Kidney (tissue), 22 donors: Measurements from ENCODE around the gene DDIT4. TPM values are rescaled to one million over a fixed set of nuclear protein-coding genes. Genes with fewer than 3 reads are reported as not detected.
"Not testable (repeated sequence)": the region's sequence is repeated elsewhere in the genome, so short reads cannot be mapped to it uniquely, and the experiment has no call there.

Experiments
- DNase-seq, 5 donors: peaks; one replicate each; pipeline ENCODE4 v3.0.0-alpha.2; 2013 to 2020
- FAIRE-seq: peaks from 2 replicates; lab custom pipeline; 2012; peaks lifted over from hg19 to GRCh38; lab: Jason Lieb, UNC
- H3K27ac ChIP-seq, 2 donors: one replicate each; pipeline ENCODE4 v1.7.0; 2013; ENCODE audit warnings: low read depth in 2 of 2, low read length in 2 of 2, inconsistent platforms in 1 of 2
- H3K27me3 ChIP-seq: one replicate; pipeline ENCODE4 v1.7.1; 2013; ENCODE audit warnings: low read length, inconsistent platforms; ENCODE audit not compliant: control insufficient read depth, insufficient read depth
- H3K36me3 ChIP-seq, 3 donors: one replicate each; pipeline versions ENCODE4 v1.7.0 to v1.7.1; 2013; ENCODE audit warnings: low read length in 3 of 3, control low read depth in 1 of 3, inconsistent platforms in 1 of 3; ENCODE audit not compliant: insufficient read depth in 3 of 3, control insufficient read depth in 2 of 3
- H3K4me1 ChIP-seq, 3 donors: one replicate each; pipeline versions ENCODE4 v1.7.0 to v1.7.1; 2013; ENCODE audit warnings: low read length in 3 of 3, inconsistent platforms in 1 of 3, low read depth in 1 of 3; ENCODE audit not compliant: control insufficient read depth in 2 of 3, insufficient read depth in 2 of 3
- H3K4me3 ChIP-seq, 3 donors: one replicate each; pipeline versions ENCODE4 v1.7.0 to v1.8.1; 2013; ENCODE audit warnings: low read length in 3 of 3, control low read depth in 1 of 3, inconsistent platforms in 1 of 3
- H3K9ac ChIP-seq, 3 donors: one replicate each; pipeline versions ENCODE4 v1.7.0 to v1.7.1; 2013; ENCODE audit warnings: low read length in 3 of 3, control low read depth in 1 of 3, inconsistent platforms in 1 of 3
- H3K9me3 ChIP-seq, 3 donors: one replicate each; pipeline versions ENCODE4 v1.7.0 to v1.7.1; 2013; ENCODE audit warnings: low read length in 3 of 3, control low read depth in 1 of 3, inconsistent platforms in 1 of 3; ENCODE audit not compliant: control insufficient read depth in 2 of 3, insufficient read depth in 1 of 3
- CTCF ChIP-seq: IDR thresholded peaks from 3 replicates; pipeline ENCODE4 v1.5.1; 2012; ENCODE audit warnings: mild to moderate bottlenecking, moderate library complexity, borderline replicate concordance; ENCODE audit not compliant: insufficient read depth; ENCODE audit errors: extremely low read depth
- intact Hi-C: fragments of 100-400 bp; cut with DNase I; formaldehyde crosslinking; loops from one replicate; pipeline ENCODE4 v1.11.1; 2022
- long read RNA-seq, 10 donors: library from polyadenylated mRNA in 1 of 10; unstranded in 1 of 10; transcript quantifications; one replicate each; pipeline ENCODE4 v2.0.0 and lab custom pipeline, GENCODE V29; 2021 to 2026
- polyA plus RNA-seq: library from polyadenylated mRNA; stranded (reverse); fragments of 350-450 nt; fragmentation: Illumina TruSeq; extraction: RNeasy Lipid Tissue Mini Kit (QIAGEN cat#74804); gene quantifications from one replicate; pipeline ENCODE4 v1.2.3, GENCODE V29; 2014; ENCODE audit warnings: low read depth, low replicate concordance; ENCODE audit not compliant: insufficient read depth
- total RNA-seq: library from RNA; stranded (reverse); fragmentation: NEBNext Ultra II Directional; extraction: Animal tissue kit (Norgen Biotek cat#: 25700); gene quantifications from one replicate; pipeline ENCODE4 v1.2.1, GENCODE V29; 2021
- donor health status: control.
- donor health status: control.
- donor health status: control.
- donor health status: control.
- donor health status: control.
- donor health status: DM: yes; HTN: yes; CAD: no.
- donor health status: Normal renal cell carcinoma (clear cell type).

Gene DDIT4
- total RNA-seq (292 TPM), polyA plus RNA-seq (96.9 TPM)
- long read RNA-seq, donor 1, transcript DDIT4-201 (3 exons, 1,748 nt): major isoform, 42 of 45 reads
- long read RNA-seq, donor 1, partial matches to known transcripts: 0 of 45 reads
- long read RNA-seq, donor 1, other reads (novel, unspliced or antisense): 0 of 45 reads
- long read RNA-seq, donor 2, transcript DDIT4-201 (3 exons, 1,748 nt): major isoform, 34 of 35 reads
- long read RNA-seq, donor 2, partial matches to known transcripts: 0 of 35 reads
- long read RNA-seq, donor 2, other reads (novel, unspliced or antisense): 0 of 35 reads
- long read RNA-seq, donor 3, transcript DDIT4-201 (3 exons, 1,748 nt): major isoform, 46 of 55 reads
- long read RNA-seq, donor 3, transcript DDIT4-203 (2 exons, 753 nt): minor isoform, 5 of 55 reads
- long read RNA-seq, donor 3, partial matches to known transcripts: 0 of 55 reads
- long read RNA-seq, donor 3, other reads (novel, unspliced or antisense): 0 of 55 reads
- long read RNA-seq, donor 4, transcript DDIT4-201 (3 exons, 1,748 nt): major isoform, 37 of 39 reads
- long read RNA-seq, donor 4, partial matches to known transcripts: 0 of 39 reads
- long read RNA-seq, donor 4, other reads (novel, unspliced or antisense): 0 of 39 reads
- long read RNA-seq, donor 5, partial matches to known transcripts: 0 of 1 reads
- long read RNA-seq, donor 5, other reads (novel, unspliced or antisense): 0 of 1 reads
- long read RNA-seq, donor 6, transcript DDIT4-201 (3 exons, 1,748 nt): major isoform, 10 of 13 reads
- long read RNA-seq, donor 6, partial matches to known transcripts: 0 of 13 reads
- long read RNA-seq, donor 6, other reads (novel, unspliced or antisense): 0 of 13 reads
- long read RNA-seq, donor 7, transcript DDIT4-202 (2 exons, 521 nt): minor isoform, 7 of 425 reads
- long read RNA-seq, donor 7, transcript DDIT4-201 (3 exons, 1,748 nt): major isoform, 314 of 425 reads
- long read RNA-seq, donor 7, transcript DDIT4-203 (2 exons, 753 nt): minor isoform, 5 of 425 reads
- long read RNA-seq, donor 7, partial matches to known transcripts: 0 of 425 reads
- long read RNA-seq, donor 7, other reads (novel, unspliced or antisense): 99 of 425 reads
- long read RNA-seq, donor 8, transcript DDIT4-201 (3 exons, 1,748 nt): major isoform, 32 of 57 reads
- long read RNA-seq, donor 8, partial matches to known transcripts: 22 of 57 reads
- long read RNA-seq, donor 8, other reads (novel, unspliced or antisense): 0 of 57 reads
- long read RNA-seq, donor 9, transcript DDIT4-201 (3 exons, 1,748 nt): major isoform, 12 of 17 reads
- long read RNA-seq, donor 9, partial matches to known transcripts: 0 of 17 reads
- long read RNA-seq, donor 9, other reads (novel, unspliced or antisense): 0 of 17 reads
- long read RNA-seq, donor 10, transcript DDIT4-201 (3 exons, 1,748 nt): major isoform, 34 of 35 reads
- long read RNA-seq, donor 10, partial matches to known transcripts: 0 of 35 reads
- long read RNA-seq, donor 10, other reads (novel, unspliced or antisense): 0 of 35 reads

DNA sequence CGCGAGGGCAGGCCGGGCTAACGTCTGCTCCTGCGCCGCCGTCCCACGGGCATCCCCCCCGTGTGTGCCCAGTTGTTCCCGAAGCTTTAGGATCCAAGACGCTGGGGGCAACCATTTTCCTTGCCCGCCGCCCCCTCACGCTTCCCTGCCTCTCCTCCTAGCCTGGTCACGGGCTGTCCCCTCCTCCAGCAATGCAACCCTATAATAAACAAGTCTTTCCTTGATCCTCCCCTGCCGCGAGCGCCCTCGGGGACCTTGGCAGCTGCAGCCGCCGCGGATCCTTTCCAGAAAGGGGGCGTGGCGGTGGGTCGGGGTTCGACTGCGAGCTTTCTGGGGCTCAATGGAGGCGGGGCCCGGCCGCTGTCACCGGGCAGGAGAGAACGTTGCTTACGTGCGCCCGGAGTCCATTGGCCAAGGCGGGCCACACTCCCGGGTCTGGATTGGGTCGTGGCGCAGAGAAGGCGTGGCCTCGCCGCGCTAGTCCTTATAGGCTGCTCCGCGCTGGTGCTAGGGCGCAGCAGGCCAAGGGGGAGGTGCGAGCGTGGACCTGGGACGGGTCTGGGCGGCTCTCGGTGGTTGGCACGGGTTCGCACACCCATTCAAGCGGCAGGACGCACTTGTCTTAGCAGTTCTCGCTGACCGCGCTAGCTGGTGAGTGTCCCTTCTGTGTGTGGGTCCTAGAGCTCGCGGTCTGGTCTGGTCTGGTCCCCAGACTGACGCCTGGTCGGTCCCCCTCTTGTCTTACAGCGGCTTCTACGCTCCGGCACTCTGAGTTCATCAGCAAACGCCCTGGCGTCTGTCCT is at the start of gene DDIT4:
Gene DDIT4, plus strand, starts transcription at position 515 of the 803 bp plus-strand sequence. CDS start 293 bp downstream, outside the sequence.
- peak within 1 kb of the TSS; percentile 99 for H3K27ac ChIP-seq
- no peaks in the 10 kb centered on the region for H3K27me3 ChIP-seq
- peak within 1 kb of the TSS; percentile 96 to 98 (median 98) for H3K9ac ChIP-seq
- H3K9me3 ChIP-seq: no peaks in the 10 kb centered on the region
- peak; percentile 29 for FAIRE-seq
- H3K4me1 ChIP-seq: peaks cover 0 to 11% (median 8%) of the 10 kb centered on the region in 3 donors
- peak within 1 kb of the TSS; percentile 97 to 98 (median 98) for H3K4me3 ChIP-seq
- intact Hi-C loops: loop anchor here (10.0 kb wide), 1 partner anchor 61 kb away; no protein-coding TSS in a partner anchor
- peaks cover 0 to 13% (median 2%) of the 10 kb centered on the region in 3 donors for H3K36me3 ChIP-seq
- no peak for TF ChIP-seq CTCF
- DNase-seq: peak; percentile 99 to 100 (median 99)

- H3K4me3 ChIP-seq, FAIRE-seq, H3K9ac ChIP-seq, DNase-seq, H3K27me3 ChIP-seq, H3K36me3 ChIP-seq, H3K4me1 ChIP-seq, H3K9me3 ChIP-seq: not testable (repeated sequence)
- H3K27ac ChIP-seq: peak overlapping the region in 1 of 2 donors; percentile 84
- intact Hi-C loops: loop anchor here (5.0 to 10.0 kb wide), 2 partner anchors 111 to 172 kb away; no protein-coding TSS in a partner anchor
Observed at GRCh38 chr10:72224191-72224590, 49.5 kb upstream of the DDIT4 start.

DNA sequence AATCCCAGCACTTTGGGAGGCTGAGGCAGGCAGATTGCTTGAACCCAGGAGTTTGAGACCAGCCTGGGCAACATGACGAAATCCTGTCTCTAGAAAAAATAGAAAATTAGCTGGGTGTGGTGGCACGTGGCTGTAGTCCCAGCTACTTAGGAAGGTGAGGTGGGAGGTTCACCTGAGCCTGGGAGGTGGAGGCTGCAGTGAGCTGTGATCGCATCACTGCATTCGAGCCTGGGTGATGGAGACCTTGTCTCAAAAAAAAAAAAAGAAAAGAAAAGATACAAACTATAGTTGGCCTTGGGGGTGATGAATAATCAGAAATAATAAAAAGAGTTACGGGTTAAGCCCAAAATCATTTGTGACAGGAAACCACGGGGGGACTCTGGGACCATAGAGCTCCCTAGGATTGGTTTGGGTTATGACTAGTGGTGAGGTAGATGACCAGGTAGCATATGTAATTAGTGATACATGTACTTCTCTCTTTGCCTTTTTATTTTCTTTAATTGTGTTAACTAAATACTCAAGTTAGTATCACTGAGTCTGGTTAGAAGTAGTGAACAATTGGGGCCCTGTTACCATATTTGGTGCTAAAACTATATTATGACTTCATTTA is 47.2 kb upstream of the DDIT4 start:
- Histone ChIP-seq H3K27me3 (no peaks in the 10 kb centered on the region), H3K36me3 (peaks cover 0 to 5% (median 4%) of the 10 kb centered on the region in 3 donors), H3K9me3 (no peaks in the 10 kb centered on the region), H3K4me1 (peaks cover 0 to 4% (median 3%) of the 10 kb centered on the region in 3 donors), H3K27ac (no peak overlapping the region), H3K9ac (no peak overlapping the region), H3K4me3 (no peak overlapping the region)
- no peak for TF ChIP-seq CTCF
- intact Hi-C loops: loop anchor here (10.0 kb wide), 1 partner anchor 108 kb away; no protein-coding TSS in a partner anchor
- no peak for FAIRE-seq
- DNase-seq: no peak
